ENCODE measurements around the gene PRDM12.

DNA sequence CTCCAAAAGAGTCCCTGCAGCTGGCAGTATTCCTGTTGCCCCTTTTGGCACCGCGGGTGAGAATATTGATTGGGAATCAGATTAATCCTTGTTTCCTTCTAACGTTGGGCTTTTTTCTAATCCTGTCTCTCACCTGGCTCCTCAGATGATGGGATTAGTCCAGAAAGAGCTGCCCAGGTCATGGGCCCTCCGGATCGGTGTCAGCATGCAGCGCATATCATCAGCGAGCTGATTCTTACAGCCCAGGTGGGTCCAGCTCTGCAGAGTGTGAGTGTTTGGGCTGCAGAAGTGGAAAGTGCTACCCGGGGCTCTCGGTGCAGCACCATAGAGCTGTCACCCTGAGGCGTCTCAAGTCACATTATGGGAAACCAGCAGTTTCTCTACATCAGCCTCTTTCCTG lies 40.9 kb upstream of the PRDM12 start:
- TF ChIP-seq ZFP30 (CRISPR knock-in tag; IDR thresholded peaks at IDR 0.05) (no peak), ISL1 (CRISPR knock-in tag; IDR thresholded peaks at IDR 0.05) (no peak)

Measured in SK-N-SH treated with all-trans-retinoic acid at 6 μM for 48 hours (cell line).